Stimulated activated naive CD8-positive, alpha-beta T cell treated with anti-CD3 and anti-CD28 coated beads, Interleukin-15, amount 100 ng/mL, for 72 hours (primary cell): ENCODE measurements around the gene BMP2K.

ENCODE experiments used
- ATAC-seq: fragments of 150-1000 bp; cut with Tn5 transposase; 2 replicates; pipeline ENCODE4 v1.10.0; 2021; ENCODE audit warnings: mild to moderate bottlenecking, moderate library complexity
- DNase-seq, 2 donors: peaks; one replicate each; pipeline ENCODE4 v3.0.0; 2021 to 2022
- H3K27ac Mint-ChIP-seq, 2 donors: one replicate each; pipeline ENCODE4 v1.8.0; 2022; ENCODE audit warnings: mild to moderate bottlenecking in 2 of 2, mixed read lengths in 2 of 2, moderate library complexity in 2 of 2
- H3K27me3 Mint-ChIP-seq: one replicate; pipeline ENCODE4 v1.8.0; 2022; ENCODE audit warnings: mixed read lengths
- H3K4me1 Mint-ChIP-seq: one replicate; pipeline ENCODE4 v1.8.0; 2022; ENCODE audit warnings: mild to moderate bottlenecking, mixed read lengths
- H3K4me3 Mint-ChIP-seq, 2 donors: one replicate each; pipeline ENCODE4 v1.8.0; 2022; ENCODE audit warnings: mild to moderate bottlenecking in 2 of 2, mixed read lengths in 2 of 2, moderate library complexity in 1 of 2
- H3K9me3 Mint-ChIP-seq, 2 donors: one replicate each; pipeline ENCODE4 v1.8.0; 2022; ENCODE audit warnings: mixed read lengths in 2 of 2

The BMP2K gene

DNA sequence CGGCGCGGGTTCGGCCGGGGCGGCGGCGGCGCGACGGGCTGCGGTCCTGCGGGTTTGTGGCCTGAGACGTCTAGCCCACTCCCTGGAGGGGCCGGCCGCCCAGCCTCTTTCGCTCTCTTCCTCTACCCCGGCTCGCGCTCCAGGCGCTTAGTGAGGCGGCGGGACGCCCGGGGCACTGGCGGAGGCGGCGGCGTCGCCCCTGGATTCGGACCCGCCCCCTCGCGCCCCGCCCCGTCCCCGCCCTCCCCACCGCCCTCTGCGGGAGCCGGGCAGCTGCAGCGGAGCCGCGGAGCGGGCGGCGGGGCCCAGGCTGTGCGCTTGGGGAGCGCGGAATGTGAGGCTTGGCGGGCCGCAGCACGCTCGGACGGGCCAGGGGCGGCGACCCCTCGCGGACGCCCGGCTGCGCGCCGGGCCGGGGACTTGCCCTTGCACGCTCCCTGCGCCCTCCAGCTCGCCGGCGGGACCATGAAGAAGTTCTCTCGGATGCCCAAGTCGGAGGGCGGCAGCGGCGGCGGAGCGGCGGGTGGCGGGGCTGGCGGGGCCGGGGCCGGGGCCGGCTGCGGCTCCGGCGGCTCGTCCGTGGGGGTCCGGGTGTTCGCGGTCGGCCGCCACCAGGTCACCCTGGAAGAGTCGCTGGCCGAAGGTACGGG, at the start of gene BMP2K:
BMP2K (plus strand) TSS at position 272 of the 650 bp plus-strand sequence; CDS start at position 466, 194 bp downstream.
- Mint-ChIP-seq H3K4me1 (peaks cover 27% of the 10 kb centered on the region), H3K9me3 (no peaks in the 10 kb centered on the region), H3K27me3 (no peaks in the 10 kb centered on the region), H3K27ac (peak within 1 kb of the TSS; percentile 96 to 97), H3K4me3 (peak within 1 kb of the TSS; percentile 89 to 90)
- peak; percentile 79 to 83 for DNase-seq
- peak; percentile 80 for ATAC-seq

DNA sequence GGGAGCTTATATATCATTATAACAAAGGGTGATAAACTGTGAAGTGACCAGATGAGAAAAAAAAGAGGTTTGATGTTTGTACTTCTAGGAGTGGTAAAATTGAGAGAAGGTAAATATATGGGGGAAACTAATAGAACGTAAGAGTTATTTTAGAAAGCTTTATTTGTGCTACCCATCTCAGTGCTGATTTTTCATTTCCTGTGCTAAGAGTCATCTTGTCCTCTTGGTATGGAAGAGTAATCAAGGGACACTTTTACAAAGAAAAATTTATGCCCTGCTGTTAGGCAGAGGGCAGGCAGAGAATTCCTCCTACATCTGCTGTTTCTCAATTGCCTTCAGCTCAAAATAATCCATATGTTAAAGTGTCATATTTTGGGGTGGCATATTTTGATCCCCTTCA, 49.6 kb upstream of the BMP2K start:
- Mint-ChIP-seq H3K9me3 (no peaks in the 10 kb centered on the region), H3K4me1 (peaks cover 12% of the 10 kb centered on the region)
- no peak for ATAC-seq

DNA sequence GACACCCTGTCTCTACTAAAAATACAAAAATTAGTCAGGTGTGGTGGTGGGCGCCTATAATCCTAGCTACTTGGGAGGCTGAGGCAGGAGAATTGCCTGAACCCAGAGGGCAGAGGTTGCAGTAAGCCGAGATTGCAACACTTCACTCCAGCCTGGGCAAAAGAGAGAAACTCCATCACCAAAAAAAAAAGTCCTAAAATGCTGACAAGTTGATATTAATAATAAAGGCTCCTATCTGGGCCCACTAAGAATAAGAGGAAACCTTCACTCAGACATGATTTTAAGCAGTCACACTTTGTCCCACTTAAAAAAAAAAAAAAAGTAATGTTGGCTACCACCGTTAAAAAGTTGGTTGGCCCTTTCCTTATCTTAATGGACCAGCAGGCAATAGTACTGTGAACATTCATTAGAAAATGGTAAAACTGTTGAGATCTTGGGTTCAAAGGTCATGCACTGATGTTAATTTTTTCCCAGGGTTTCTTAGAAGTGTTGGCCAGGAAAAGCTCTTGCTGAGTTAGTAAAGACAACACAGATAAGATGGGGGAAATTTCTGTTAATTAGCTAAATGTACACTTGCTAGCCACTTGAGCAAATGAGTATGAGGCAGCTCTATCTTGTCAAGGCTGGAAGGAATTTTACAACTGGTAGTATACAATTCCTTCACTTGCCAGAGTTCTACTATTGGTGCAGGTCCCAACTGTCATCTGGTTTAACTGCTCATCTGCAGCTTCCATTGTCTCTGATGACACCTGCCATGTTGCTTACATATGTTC, 43.6 kb upstream of the BMP2K start:
- no peak for DNase-seq
- H3K27ac Mint-ChIP-seq = no peak overlapping the region
- no peak overlapping the region for H3K4me3 Mint-ChIP-seq
- H3K4me1 Mint-ChIP-seq = peaks cover 11% of the 10 kb centered on the region
- no peak for ATAC-seq
- no peaks in the 10 kb centered on the region for H3K9me3 Mint-ChIP-seq
- no peaks in the 10 kb centered on the region for H3K27me3 Mint-ChIP-seq

More for the DNA sequence above, 49.6 kb upstream of the BMP2K start:
- Mint-ChIP-seq H3K4me3 (no peak overlapping the region), H3K27ac (no peak overlapping the region), H3K27me3 (no peaks in the 10 kb centered on the region)
- DNase-seq = no peak

DNA sequence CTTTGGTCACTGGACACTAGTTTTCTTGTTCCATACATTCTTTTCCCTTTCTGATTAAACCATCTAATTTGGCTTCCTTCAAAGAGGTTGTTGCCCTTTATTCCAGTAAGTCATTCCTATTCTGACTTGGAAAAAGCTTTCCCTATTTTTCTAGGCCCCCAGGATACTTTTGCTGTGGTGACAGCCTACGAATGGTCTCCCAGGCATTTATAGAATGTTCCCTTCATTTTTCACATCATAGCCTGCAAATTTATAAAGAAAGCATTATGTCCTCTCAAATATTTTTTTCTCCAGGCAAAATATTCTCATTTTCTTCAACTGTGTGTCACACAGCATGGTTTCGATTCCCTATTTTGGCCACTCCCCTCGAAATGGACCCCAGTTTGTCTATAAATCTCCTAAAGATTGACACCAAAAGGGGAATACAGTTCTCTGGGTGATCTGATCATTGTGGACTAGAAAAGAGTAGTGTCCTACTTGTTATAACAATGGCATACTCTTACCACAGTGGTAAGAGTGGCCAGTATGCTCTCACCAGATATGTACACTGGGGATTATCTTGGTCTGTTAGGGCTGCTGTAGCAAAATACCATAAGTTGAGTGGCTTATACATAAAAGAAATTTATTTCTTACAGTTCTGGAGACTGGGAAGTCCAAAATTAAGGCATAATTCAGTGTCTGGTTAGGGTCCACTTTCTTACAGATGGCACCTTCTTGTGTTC, 41.5 kb upstream of the BMP2K start:
- H3K4me3 Mint-ChIP-seq = no peak overlapping the region

DNA sequence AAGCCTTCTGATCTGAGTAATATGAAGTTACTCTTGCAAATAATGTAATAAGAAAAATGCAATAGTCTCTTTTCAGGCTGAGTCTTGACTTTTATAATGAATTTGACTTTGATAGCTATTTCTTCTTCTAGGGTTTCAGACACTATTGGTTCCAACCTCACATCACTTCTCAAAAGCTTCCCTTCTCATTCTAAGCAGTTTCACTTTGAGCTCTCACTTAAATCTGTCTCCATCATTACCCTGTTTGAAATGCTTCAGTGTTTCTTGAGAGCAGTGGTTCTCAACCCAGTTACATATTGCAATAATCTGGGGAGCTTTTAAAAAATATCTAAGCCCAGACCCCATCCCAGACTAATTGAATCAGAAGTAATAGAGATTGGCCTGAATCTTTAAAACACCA, 40.5 kb upstream of the BMP2K start:
- no peak overlapping the region for H3K27ac Mint-ChIP-seq
- no peaks in the 10 kb centered on the region for H3K27me3 Mint-ChIP-seq
- no peak for DNase-seq
- no peak for ATAC-seq
- H3K9me3 Mint-ChIP-seq = no peaks in the 10 kb centered on the region
- no peak overlapping the region for H3K4me3 Mint-ChIP-seq
- peaks cover 12% of the 10 kb centered on the region for H3K4me1 Mint-ChIP-seq

More for the DNA sequence above, 41.5 kb upstream of the BMP2K start:
- Mint-ChIP-seq H3K4me1 (peaks cover 12% of the 10 kb centered on the region), H3K9me3 (no peaks in the 10 kb centered on the region), H3K27me3 (no peaks in the 10 kb centered on the region), H3K27ac (no peak overlapping the region)
- DNase-seq (no peak), ATAC-seq (no peak)

DNA sequence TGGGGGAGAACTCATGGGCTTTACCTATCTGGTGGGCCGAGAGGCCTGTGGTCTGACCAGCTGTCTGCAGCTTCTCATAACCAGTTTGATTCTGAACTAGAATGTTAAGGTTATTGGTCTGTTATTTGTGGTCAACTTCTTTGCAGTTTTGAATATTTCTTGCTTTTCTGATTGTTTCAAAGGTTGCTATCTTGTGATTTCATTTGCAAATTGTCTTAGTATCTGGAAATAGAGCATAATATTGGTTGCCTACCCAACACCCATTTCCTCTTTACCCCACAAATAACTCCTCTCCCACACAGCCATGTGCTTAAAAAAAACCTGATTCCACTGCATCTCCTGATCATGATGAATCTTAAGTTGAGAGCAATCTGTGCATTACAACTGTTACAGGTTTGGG, 39.1 kb upstream of the BMP2K start:
- DNase-seq (no peak), ATAC-seq (no peak)
- Mint-ChIP-seq H3K27ac (no peak overlapping the region), H3K27me3 (no peaks in the 10 kb centered on the region), H3K4me1 (peaks cover 18% of the 10 kb centered on the region), H3K4me3 (no peak overlapping the region), H3K9me3 (no peaks in the 10 kb centered on the region)

DNA sequence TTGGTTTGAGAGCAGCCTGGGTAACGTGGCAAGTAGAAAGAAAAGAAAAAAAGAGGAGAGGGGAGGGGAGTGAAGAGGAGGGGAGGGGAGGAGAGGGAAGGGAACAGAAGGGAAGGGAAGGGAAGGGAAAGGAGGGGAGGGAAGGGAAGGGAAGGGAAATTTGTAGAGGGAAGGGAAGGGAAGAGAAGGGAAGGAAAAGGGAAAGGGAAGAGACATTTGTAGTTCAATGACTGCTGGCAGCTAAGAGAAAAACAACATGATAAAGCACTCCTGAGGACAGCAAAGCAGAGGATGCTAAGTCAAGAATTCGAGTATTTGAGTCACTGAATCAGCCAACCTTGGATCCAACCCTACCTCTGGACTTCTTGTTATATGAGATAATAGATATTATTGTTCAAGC, 38.2 kb upstream of the BMP2K start:
- Mint-ChIP-seq H3K27me3 (no peaks in the 10 kb centered on the region), H3K4me3 (no peak overlapping the region), H3K27ac (no peak overlapping the region), H3K4me1 (peaks cover 18% of the 10 kb centered on the region), H3K9me3 (no peaks in the 10 kb centered on the region)
- ATAC-seq (no peak), DNase-seq (no peak)

DNA sequence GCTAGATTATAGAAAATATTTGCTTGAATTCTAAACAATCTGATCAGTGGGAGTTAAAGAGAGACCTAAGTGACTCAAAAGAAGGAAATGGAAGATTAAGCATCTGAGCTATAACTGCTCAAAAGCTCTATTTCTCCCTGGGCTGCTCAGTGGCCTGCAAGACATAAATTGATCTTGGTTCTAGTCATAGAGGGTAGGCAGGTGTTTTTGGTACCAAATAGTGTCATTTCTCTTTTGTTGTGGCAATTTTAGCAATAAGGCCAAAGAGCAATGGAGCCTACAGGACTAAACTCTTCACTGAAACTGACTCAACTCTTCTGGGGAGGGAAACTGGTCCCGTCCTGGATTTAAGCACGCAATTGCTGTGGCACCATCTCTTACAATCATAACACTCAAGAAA, 33.9 kb upstream of the BMP2K start:
- H3K4me1 Mint-ChIP-seq = peaks cover 10% of the 10 kb centered on the region
- ATAC-seq (no peak), DNase-seq (no peak)
- H3K4me3 Mint-ChIP-seq = no peak overlapping the region
- H3K9me3 Mint-ChIP-seq = no peaks in the 10 kb centered on the region
- H3K27ac Mint-ChIP-seq = no peak overlapping the region
- no peaks in the 10 kb centered on the region for H3K27me3 Mint-ChIP-seq

DNA sequence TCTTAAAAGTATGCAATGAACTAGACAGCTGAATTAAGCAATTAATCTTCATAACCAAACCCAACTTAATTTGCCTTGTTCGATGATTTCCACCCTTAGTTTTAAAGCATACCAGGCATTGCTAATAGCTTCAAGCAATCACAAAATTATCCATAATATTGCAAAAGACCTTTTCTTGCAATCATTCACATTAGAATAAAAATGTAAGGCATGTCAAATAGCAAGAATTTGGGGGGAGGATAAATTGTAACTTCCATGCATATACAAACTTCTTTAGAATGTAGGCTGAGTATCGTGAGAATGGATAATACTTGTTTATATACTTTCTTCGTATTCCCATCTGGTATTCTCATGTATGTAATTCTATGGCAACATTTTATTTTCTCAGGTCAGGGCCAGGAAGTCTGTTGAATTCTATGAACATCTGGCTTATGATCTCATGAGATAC, 28.7 kb upstream of the BMP2K start:
- H3K4me1 Mint-ChIP-seq = peaks cover 10% of the 10 kb centered on the region
- no peak overlapping the region for H3K27ac Mint-ChIP-seq
- no peak for DNase-seq
- no peaks in the 10 kb centered on the region for H3K27me3 Mint-ChIP-seq
- H3K4me3 Mint-ChIP-seq = no peak overlapping the region
- ATAC-seq = no peak
- H3K9me3 Mint-ChIP-seq = no peaks in the 10 kb centered on the region

DNA sequence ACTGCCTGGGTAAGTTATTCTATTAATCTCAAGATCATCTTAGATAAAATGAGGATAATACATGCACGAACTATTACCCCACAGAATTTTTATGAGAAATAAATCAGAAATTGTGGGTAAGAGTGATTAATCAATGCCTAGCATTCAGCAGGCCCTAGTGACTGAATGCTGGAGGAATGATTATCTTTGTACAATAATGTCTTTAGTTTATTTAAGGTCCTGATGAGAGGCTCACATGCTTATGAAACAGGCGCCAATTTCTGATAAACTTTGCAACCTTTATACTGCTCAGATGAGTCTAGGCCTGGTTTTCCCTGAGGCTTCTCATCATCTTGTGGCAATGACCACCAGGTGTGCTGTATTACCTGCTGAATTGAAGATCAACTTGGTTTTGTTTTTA, 27.8 kb upstream of the BMP2K start:
- DNase-seq = no peak

DNA sequence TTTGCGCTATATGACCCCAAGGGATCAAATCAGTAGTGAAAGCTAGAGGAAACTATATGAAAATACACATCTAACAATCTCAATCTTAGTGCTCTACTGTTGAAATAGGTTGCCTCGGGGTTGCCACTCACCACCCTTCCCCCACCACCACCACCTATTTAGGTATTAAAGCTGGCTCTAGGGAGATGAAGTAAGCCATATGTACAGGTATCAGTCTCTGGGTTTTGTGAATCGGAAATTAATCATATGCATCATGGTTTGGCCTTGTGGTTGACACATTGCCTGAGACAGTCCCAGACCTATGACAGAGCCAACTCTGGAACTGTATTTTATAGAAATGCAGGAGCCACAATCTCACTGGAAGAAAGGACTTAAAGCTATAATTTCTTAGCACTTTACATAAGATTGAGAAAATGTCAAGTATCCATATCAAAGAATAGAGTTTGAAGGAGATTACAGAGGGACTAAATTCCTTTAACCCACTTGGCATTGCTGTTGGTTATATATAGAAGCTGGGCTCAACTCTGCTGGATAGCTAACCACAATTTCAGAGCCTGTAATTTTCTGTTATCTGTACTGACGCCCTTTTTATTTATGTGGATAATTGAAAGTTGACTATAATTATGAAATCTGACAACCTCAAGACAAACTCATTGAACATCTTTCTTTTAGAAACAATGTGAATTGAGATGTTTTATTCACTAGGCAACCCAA, 26.7 kb upstream of the BMP2K start:
- Mint-ChIP-seq H3K4me1 (peaks cover 10% of the 10 kb centered on the region), H3K9me3 (no peaks in the 10 kb centered on the region), H3K27me3 (no peaks in the 10 kb centered on the region), H3K4me3 (no peak overlapping the region), H3K27ac (no peak overlapping the region)
- no peak for DNase-seq
- ATAC-seq = peak; percentile 93

More for the DNA sequence above, 27.8 kb upstream of the BMP2K start:
- peaks cover 10% of the 10 kb centered on the region for H3K4me1 Mint-ChIP-seq
- no peak overlapping the region for H3K4me3 Mint-ChIP-seq
- H3K9me3 Mint-ChIP-seq = no peaks in the 10 kb centered on the region
- no peaks in the 10 kb centered on the region for H3K27me3 Mint-ChIP-seq
- H3K27ac Mint-ChIP-seq = no peak overlapping the region
- no peak for ATAC-seq

DNA sequence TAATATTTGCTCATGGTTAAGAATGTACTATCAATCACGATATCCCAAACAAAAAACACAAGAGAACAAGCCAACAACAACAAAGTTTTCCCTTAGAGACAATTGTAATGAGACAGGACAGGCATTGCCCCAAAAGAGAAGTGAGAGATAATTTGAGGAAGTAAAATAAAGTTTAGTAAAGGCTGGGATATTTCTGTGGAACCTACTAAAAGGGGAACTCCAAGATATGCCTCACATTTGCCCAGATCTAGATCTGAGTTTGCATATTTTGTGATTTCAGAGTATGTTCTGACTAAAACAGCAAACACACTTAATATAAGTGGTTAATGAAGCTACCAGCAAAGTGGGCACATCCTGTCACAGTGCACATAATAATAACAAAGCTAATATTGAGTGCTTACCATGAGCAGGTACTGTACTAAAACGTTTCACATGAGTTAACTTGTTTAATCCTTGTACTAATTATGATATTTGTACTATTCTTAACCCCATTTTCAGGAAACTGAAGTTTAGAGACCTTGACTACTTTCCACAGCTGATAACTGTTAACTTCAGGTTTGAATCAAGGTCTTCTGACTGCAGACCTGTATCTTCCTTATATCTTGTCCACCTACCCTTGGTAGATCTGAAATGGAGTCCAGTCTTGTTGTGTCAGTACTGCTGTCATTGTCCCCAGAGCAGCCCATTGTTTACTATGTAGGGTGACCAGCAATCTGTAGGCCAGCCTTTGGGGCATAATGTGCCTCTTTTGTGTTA, 26.0 kb upstream of the BMP2K start:
- ATAC-seq = peak; percentile 49
- Mint-ChIP-seq H3K4me3 (no peak overlapping the region), H3K4me1 (peaks cover 10% of the 10 kb centered on the region)

DNA sequence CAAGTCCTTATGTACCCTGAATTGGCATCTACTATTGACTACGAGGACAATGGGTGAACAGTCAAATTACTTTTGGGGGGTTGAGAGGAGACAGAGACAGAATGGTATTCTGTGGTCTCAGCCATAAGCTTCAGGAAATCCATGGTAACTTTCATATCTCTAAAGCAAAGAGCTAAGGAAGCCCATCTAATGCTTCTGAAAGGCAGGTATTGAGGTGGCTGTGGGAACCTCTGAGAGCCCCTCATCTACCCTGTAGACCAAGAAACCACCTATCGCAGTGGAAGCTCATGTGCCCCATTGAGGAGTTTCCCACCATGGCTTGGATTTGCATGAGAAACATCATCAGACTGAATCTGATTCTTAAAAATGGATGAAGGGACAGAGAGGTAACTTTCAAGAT, 23.1 kb upstream of the BMP2K start:
- ATAC-seq = no peak
- no peaks in the 10 kb centered on the region for H3K9me3 Mint-ChIP-seq
- H3K4me1 Mint-ChIP-seq = peaks cover 10% of the 10 kb centered on the region
- H3K27ac Mint-ChIP-seq = no peak overlapping the region
- no peak for DNase-seq
- H3K4me3 Mint-ChIP-seq = no peak overlapping the region
- no peaks in the 10 kb centered on the region for H3K27me3 Mint-ChIP-seq

More for the DNA sequence above, 26.0 kb upstream of the BMP2K start:
- no peak for DNase-seq
- Mint-ChIP-seq H3K27ac (no peak overlapping the region), H3K9me3 (no peaks in the 10 kb centered on the region), H3K27me3 (no peaks in the 10 kb centered on the region)

DNA sequence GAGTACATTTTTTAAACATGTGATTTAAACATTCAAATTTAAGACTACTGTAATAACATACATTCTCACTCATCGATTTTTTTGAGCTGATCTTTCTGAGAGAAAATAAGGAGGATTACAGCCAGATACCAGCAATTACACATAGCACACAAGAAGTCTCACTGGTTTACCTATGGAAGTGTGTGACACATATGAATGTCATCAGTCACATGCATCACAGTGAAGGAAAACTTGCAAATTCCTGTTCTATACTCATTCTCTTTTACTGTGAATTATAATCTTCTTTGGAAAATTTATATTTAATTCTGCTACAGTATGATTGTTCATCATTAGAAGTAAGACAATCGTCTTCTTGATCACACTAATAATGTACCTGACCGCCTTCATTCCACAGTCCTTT, 21.3 kb upstream of the BMP2K start:
- H3K4me1 Mint-ChIP-seq = peaks cover 2% of the 10 kb centered on the region
- no peak overlapping the region for H3K27ac Mint-ChIP-seq
- no peak overlapping the region for H3K4me3 Mint-ChIP-seq
- no peaks in the 10 kb centered on the region for H3K9me3 Mint-ChIP-seq
- no peak for DNase-seq
- ATAC-seq = no peak
- H3K27me3 Mint-ChIP-seq = no peaks in the 10 kb centered on the region

DNA sequence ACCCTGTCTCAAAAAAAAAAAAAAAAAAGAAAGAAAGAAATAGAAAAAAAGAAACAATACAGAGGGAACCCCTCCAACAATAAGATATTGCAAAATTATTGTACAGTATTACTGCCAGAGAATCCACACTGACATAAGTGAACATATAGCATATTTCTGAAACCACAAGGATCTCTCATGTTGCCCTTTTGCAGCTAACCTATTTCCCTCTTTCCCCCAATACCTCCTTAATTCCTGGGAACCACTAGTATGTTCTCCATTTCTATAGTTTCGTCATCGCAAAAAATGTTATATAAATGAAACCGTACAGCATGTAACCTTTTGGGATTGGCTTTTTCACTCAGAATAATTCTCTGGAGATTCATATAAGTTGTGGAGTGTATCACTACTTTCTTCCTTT, 20.0 kb upstream of the BMP2K start:
- Mint-ChIP-seq H3K4me3 (no peak overlapping the region), H3K27ac (no peak overlapping the region), H3K9me3 (no peaks in the 10 kb centered on the region), H3K27me3 (no peaks in the 10 kb centered on the region), H3K4me1 (no peaks in the 10 kb centered on the region)
- DNase-seq (no peak), ATAC-seq (no peak)
